Loucy (cell line): ENCODE results near the gene RPH3AL.

Experiments
- EZH2phosphoT487 ChIP-seq: fragments of 200-600 bp; IDR thresholded peaks from 2 replicates; pipeline ENCODE4 v1.6.1; 2018; ENCODE audit warnings: antibody characterized with exemption, mild to moderate bottlenecking, moderate library complexity, borderline replicate concordance
- TF ChIP-seq, protein P1 (sequence below): fragments of 200-600 bp; sonication (generic); conservative IDR thresholded peaks from 2 replicates; pipeline ENCODE4 v1.5.1; 2014; ENCODE audit warnings: mild to moderate bottlenecking, antibody characterized with exemption, low read length

DNA sequence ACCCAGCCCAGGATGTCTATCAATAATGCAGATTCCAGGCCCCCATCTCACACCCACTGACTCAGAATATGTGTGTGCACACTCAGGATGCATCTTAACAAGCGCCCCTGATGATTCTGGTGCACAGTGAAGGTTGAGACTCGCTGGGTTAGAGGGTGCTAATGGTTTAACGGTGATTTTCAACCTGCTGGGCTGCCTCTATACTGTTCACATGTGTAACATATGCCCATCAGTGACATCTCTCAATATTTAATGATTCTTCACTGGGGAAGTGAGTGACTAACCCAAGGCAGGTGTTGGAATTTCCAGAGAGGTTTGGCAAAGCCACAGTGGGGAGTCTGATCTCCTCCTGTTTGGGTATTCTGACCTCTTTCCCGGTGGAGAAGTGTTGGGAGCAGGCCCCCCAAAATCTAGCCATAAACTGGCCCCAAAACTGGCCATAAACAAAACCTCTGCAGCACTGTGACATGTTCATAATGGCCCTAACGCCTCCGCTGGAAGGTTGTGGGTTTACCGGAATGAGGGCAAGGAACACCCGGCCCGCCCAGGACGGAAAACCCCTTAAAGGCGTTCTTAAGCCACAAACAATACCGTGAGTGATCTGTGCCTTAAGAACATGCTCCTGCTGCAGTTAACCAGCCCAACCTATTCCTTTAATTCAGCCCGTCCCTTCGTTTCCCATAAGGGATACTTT, 167.0 kb downstream of the RPH3AL start:
- TF ChIP-seq, protein P1, sequence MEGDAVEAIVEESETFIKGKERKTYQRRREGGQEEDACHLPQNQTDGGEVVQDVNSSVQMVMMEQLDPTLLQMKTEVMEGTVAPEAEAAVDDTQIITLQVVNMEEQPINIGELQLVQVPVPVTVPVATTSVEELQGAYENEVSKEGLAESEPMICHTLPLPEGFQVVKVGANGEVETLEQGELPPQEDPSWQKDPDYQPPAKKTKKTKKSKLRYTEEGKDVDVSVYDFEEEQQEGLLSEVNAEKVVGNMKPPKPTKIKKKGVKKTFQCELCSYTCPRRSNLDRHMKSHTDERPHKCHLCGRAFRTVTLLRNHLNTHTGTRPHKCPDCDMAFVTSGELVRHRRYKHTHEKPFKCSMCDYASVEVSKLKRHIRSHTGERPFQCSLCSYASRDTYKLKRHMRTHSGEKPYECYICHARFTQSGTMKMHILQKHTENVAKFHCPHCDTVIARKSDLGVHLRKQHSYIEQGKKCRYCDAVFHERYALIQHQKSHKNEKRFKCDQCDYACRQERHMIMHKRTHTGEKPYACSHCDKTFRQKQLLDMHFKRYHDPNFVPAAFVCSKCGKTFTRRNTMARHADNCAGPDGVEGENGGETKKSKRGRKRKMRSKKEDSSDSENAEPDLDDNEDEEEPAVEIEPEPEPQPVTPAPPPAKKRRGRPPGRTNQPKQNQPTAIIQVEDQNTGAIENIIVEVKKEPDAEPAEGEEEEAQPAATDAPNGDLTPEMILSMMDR, result no peak
- no peak for TF ChIP-seq EZH2phosphoT487
